Neural cell (in vitro differentiated cells): Measurements from ENCODE around the gene PHKG1. TPM values are rescaled to one million over a fixed set of nuclear protein-coding genes. Genes with fewer than 3 reads are reported as not detected.
"Not testable (repeated sequence)": the region's sequence is repeated elsewhere in the genome, so short reads cannot be mapped to it uniquely, and the experiment has no call there.

Experiments
- H2AFZ ChIP-seq: fragments of 200-600, 300-800 bp; sonication (generic), shearing (Covaris generic); 2 replicates; pipeline ENCODE4 v1.6.0; 2014; ENCODE audit warnings: low read depth, mild to moderate bottlenecking, antibody characterized with exemption, low read length, moderate library complexity
- H3F3A ChIP-seq: fragments of 200-600 bp; shearing (Covaris generic); 2 replicates; pipeline ENCODE4 v1.6.1; 2016; ENCODE audit warnings: mild to moderate bottlenecking, moderate library complexity, mixed read lengths, antibody characterized with exemption, low read length; ENCODE audit not compliant: insufficient read depth, poor library complexity, severe bottlenecking
- H3K27ac ChIP-seq: fragments of 200-600, 300-800 bp; sonication (generic), shearing (Covaris generic); 2 replicates; pipeline ENCODE4 v1.5.1; 2014; ENCODE audit warnings: mild to moderate bottlenecking, low read length, moderate library complexity
- H3K27me3 ChIP-seq: fragments of 300-800, 200-600 bp; sonication (generic), shearing (Covaris generic); 2 replicates; pipeline ENCODE4 v1.6.0; 2014; ENCODE audit warnings: mild to moderate bottlenecking, low read depth, low read length, moderate library complexity; ENCODE audit not compliant: insufficient read depth
- H3K36me3 ChIP-seq: fragments of 300-800, 200-600 bp; sonication (generic), shearing (Covaris generic); 2 replicates; pipeline ENCODE4 v1.5.1; 2014; ENCODE audit warnings: mild to moderate bottlenecking, antibody characterized with exemption, low read length, moderate library complexity; ENCODE audit not compliant: insufficient read depth
- H3K4me2 ChIP-seq: fragments of 300-800, 200-600 bp; sonication (generic), shearing (Covaris generic); 2 replicates; pipeline ENCODE4 v1.6.0; 2014; ENCODE audit warnings: mild to moderate bottlenecking, low read length
- H3K4me3 ChIP-seq: fragments of 300-800, 200-600 bp; sonication (generic), shearing (Covaris generic); 2 replicates; pipeline ENCODE4 v1.5.1; 2014; ENCODE audit warnings: mild to moderate bottlenecking, low read length, moderate library complexity
- H3K79me2 ChIP-seq: fragments of 200-600 bp; shearing (Covaris generic); replicated peaks from 2 replicates; pipeline ENCODE4 v1.6.0; 2014; ENCODE audit warnings: mild to moderate bottlenecking, low read length, moderate library complexity; ENCODE audit not compliant: insufficient read depth
- H3K9ac ChIP-seq: fragments of 300-800, 200-600 bp; sonication (generic), shearing (Covaris generic); 2 replicates; pipeline ENCODE4 v1.6.1; 2016; ENCODE audit warnings: mild to moderate bottlenecking, low read length, mixed read lengths
- H3K9me2 ChIP-seq: fragments of 200-600 bp; shearing (Covaris generic); 2 replicates; pipeline ENCODE4 v1.6.1; 2016; ENCODE audit warnings: mild to moderate bottlenecking, low read length, mixed read lengths; ENCODE audit not compliant: insufficient read depth
- H3K9me3 ChIP-seq: fragments of 200-600, 300-800 bp; sonication (generic), shearing (Covaris generic); 2 replicates; pipeline ENCODE4 v1.6.1; 2016; ENCODE audit warnings: mild to moderate bottlenecking, mixed run types, low read length, moderate library complexity, mixed read lengths
- H4K20me1 ChIP-seq: fragments of 200-600 bp; shearing (Covaris generic); 2 replicates; pipeline ENCODE4 v1.6.1; 2016; ENCODE audit warnings: mild to moderate bottlenecking, mixed run types; ENCODE audit not compliant: insufficient read depth
- CTCF ChIP-seq: fragments of 450-650 bp; IDR thresholded peaks from 2 replicates; pipeline ENCODE4 v1.5.1; 2014; ENCODE audit warnings: antibody characterized with exemption, mild to moderate bottlenecking, moderate library complexity; ENCODE audit not compliant: poor library complexity, severe bottlenecking
- EP300 ChIP-seq: fragments of 450-650 bp; conservative IDR thresholded peaks from 2 replicates; pipeline ENCODE4 v1.6.1; 2014; ENCODE audit warnings: antibody characterized with exemption, mild to moderate bottlenecking, moderate library complexity; ENCODE audit not compliant: poor library complexity, severe bottlenecking
- MXI1 ChIP-seq: fragments of 450-650 bp; conservative IDR thresholded peaks from 2 replicates; pipeline ENCODE4 v1.6.1; 2014; ENCODE audit warnings: antibody characterized with exemption, mild to moderate bottlenecking; ENCODE audit not compliant: poor library complexity, severe bottlenecking
- POLR2AphosphoS5 ChIP-seq: IDR thresholded peaks from 2 replicates; pipeline ENCODE4 v1.6.1; 2012
- RAD21 ChIP-seq: fragments of 450-650 bp; conservative IDR thresholded peaks from 2 replicates; pipeline ENCODE4 v1.6.1; 2014; ENCODE audit warnings: antibody characterized with exemption, mild to moderate bottlenecking, moderate library complexity
- REST ChIP-seq: IDR thresholded peaks from 2 replicates; pipeline ENCODE4 v1.6.1; 2012; ENCODE audit warnings: borderline replicate concordance
- SMC3 ChIP-seq: fragments of 450-650 bp; conservative IDR thresholded peaks from 2 replicates; pipeline ENCODE4 v1.6.1; 2014; ENCODE audit warnings: antibody characterized with exemption, mild to moderate bottlenecking, moderate library complexity; ENCODE audit not compliant: poor library complexity
- TAF1 ChIP-seq: IDR thresholded peaks from 2 replicates; pipeline ENCODE4 v1.6.1; 2012; ENCODE audit warnings: low read depth
- polyA minus RNA-seq: library from RNA; depleted of rRNA, polyadenylated mRNA; stranded (reverse); fragments of >200 nt; gene quantifications from 2 replicates; pipeline ENCODE4 v1.2.3, GENCODE V29; 2014
- polyA plus RNA-seq: library from polyadenylated mRNA; depleted of rRNA; stranded (reverse); fragments of >200 nt; gene quantifications from 2 replicates; pipeline ENCODE4 v1.2.3, GENCODE V29; 2014

Gene PHKG1
- 2.6 TPM in 1 of 2 replicates, not detected in the other for polyA plus RNA-seq
- 0.97 TPM in 1 of 2 replicates, not detected in the other for polyA minus RNA-seq

- Histone ChIP-seq H3K4me3 (no peak within 1 kb of the TSS), H3F3A (no peaks in the 10 kb centered on the region), H2AFZ (no peak within 1 kb of the TSS), H3K79me2 (no peaks in the 10 kb centered on the region), H3K9me3 (no peaks in the 10 kb centered on the region), H4K20me1 (no peaks in the 10 kb centered on the region), H3K9ac (no peak within 1 kb of the TSS), H3K4me2 (no peak within 1 kb of the TSS), H3K9me2 (no peaks in the 10 kb centered on the region), H3K36me3 (no peaks in the 10 kb centered on the region), H3K27me3 (no peaks in the 10 kb centered on the region), H3K27ac (no peak within 1 kb of the TSS)
- no peak for TF ChIP-seq TAF1
These were observed at the start of gene PHKG1 for GRCh38 chr7:56092789-56093531. Gene PHKG1 (minus strand): TSS chr7:56092952. CDS start chr7:56088941, 4,011 bp downstream.

- not testable (repeated sequence) for H3K27ac ChIP-seq, H3K9me2 ChIP-seq, H3K27me3 ChIP-seq, H3K4me2 ChIP-seq, H3K79me2 ChIP-seq, H3K9me3 ChIP-seq, H3K4me3 ChIP-seq, H3K9ac ChIP-seq, H3K36me3 ChIP-seq, H2AFZ ChIP-seq, H4K20me1 ChIP-seq, H3F3A ChIP-seq
These were observed 38.3 kb upstream of the PHKG1 start for GRCh38 chr7:56131062-56131461.

- Histone ChIP-seq H3K9me2 (no peaks in the 10 kb centered on the region), H3K36me3 (no peaks in the 10 kb centered on the region), H3K79me2 (no peaks in the 10 kb centered on the region), H3K27ac (no peak overlapping the region), H3K4me3 (no peak overlapping the region), H3K27me3 (no peaks in the 10 kb centered on the region), H3K9ac (no peak overlapping the region), H3K4me2 (no peak overlapping the region), H4K20me1 (no peaks in the 10 kb centered on the region), H3F3A (no peaks in the 10 kb centered on the region), H3K9me3 (no peaks in the 10 kb centered on the region), H2AFZ (no peak overlapping the region)
- TF ChIP-seq POLR2AphosphoS5 (no peak), TAF1 (no peak), EP300 (no peak), REST (no peak), CTCF (no peak), SMC3 (no peak), MXI1 (no peak), RAD21 (no peak)
These were observed 34.7 kb upstream of the PHKG1 start for GRCh38 chr7:56127241-56127975.
